Measurements from ENCODE around the gene WDR93.

DNA sequence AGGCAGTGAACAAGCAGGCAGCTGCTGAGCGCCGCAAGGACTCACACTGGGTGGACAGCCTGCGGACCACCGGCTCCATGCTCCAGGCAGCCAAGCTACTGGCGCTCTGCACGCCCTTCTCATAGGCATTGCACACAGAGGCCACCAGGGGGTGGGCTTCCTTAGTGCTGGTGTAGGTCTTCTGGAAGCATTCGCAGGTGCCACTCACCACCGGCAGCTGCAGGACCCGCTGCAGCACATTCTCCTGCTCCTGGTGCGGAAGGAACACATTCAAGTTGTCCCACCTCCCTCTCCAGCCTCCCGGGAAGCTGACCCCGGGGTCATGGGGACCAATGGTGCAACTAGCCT lies 17.5 kb upstream of the WDR93 start:
- TF ChIP-seq YY1 (IDR thresholded peaks at IDR 0.05; ENCODE audit: insufficient read depth, insufficient read length): no peak
- no peak for TF ChIP-seq SUZ12 (IDR thresholded peaks at IDR 0.05; ENCODE audit: extremely low read depth, insufficient read depth, insufficient read length)
- TF ChIP-seq ZNF274 (IDR thresholded peaks at IDR 0.05; ENCODE audit: low read depth, low read length): no peak

Measured in NT2/D1 (cell line).